SHP77 (cell line): Measurements from ENCODE around the gene TMEM231.
"Not testable (repeated sequence)": the region's sequence is repeated elsewhere in the genome, so short reads cannot be mapped to it uniquely, and the experiment has no call there.

Experiments used
- DNase-seq, 2 experiments: peaks; one replicate each; lab custom pipeline; 2025; lab: John Stamatoyannopoulos, UW

TMEM231 gene

GRCh38 chr16:75555707-75556430 is at the start of gene TMEM231:
Gene TMEM231 (minus strand): TSS chr16:75556252. CDS start chr16:75556209, 43 bp downstream.
- DNase-seq = peak; percentile 97 to 98

- no peak for DNase-seq
Measured at GRCh38 chr16:75603241-75603640, 47.2 kb upstream of the TMEM231 start.

GRCh38 chr16:75599452-75600277 is 43.6 kb upstream of the TMEM231 start:
- DNase-seq = no peak

GRCh38 chr16:75593825-75594820 is 38.1 kb upstream of the TMEM231 start:
- DNase-seq = peak; percentile 69 to 75

- peak in 1 of 2 experiments; percentile 1 for DNase-seq
Measured at GRCh38 chr16:75593308-75593707, 37.3 kb upstream of the TMEM231 start.

- DNase-seq = not testable (repeated sequence)
Measured at GRCh38 chr16:75591927-75592326, 35.9 kb upstream of the TMEM231 start.

GRCh38 chr16:75590920-75591843 is 35.1 kb upstream of the TMEM231 start:
- DNase-seq = no peak

GRCh38 chr16:75589306-75589705 is 33.3 kb upstream of the TMEM231 start:
- no peak for DNase-seq

GRCh38 chr16:75588716-75589115 is 32.7 kb upstream of the TMEM231 start:
- DNase-seq = no peak

- DNase-seq = no peak
Measured at GRCh38 chr16:75584108-75584507, 28.1 kb upstream of the TMEM231 start.

GRCh38 chr16:75579281-75579834 is 23.3 kb upstream of the TMEM231 start:
- no peak for DNase-seq

- no peak for DNase-seq
Measured at GRCh38 chr16:75578725-75579124, 22.7 kb upstream of the TMEM231 start.

GRCh38 chr16:75578212-75578611 is 22.2 kb upstream of the TMEM231 start:
- DNase-seq = no peak

GRCh38 chr16:75576384-75576811 is 20.3 kb upstream of the TMEM231 start:
- no peak for DNase-seq

GRCh38 chr16:75575958-75576357 is 19.9 kb upstream of the TMEM231 start:
- no peak for DNase-seq

- DNase-seq = no peak
Measured at GRCh38 chr16:75573955-75574354, 17.9 kb upstream of the TMEM231 start.

GRCh38 chr16:75572864-75573542 is 17.0 kb upstream of the TMEM231 start:
- DNase-seq = no peak

GRCh38 chr16:75570396-75571065 is 14.5 kb upstream of the TMEM231 start:
- DNase-seq = no peak

GRCh38 chr16:75567911-75568310 is 11.9 kb upstream of the TMEM231 start:
- DNase-seq = no peak
